CD8-positive, alpha-beta memory T cell (primary cell): ENCODE data around the gene EXT2. TPM values are rescaled to one million over a fixed set of nuclear protein-coding genes. Genes with fewer than 3 reads are reported as not detected.

Experiments
- CTCF ChIA-PET: fragments of 350-600 bp; sonication (Branson Sonifier 250); formaldehyde crosslinking; loops from one replicate; lab custom pipeline; 2021; ENCODE audit warnings: antibody characterized with exemption; lab: Charles Lee
- POLR2A ChIA-PET: fragments of 350-600 bp; sonication (Branson Sonifier 250); formaldehyde crosslinking; loops from one replicate; lab custom pipeline; 2021; ENCODE audit warnings: antibody characterized with exemption; lab: Charles Lee
- DNase-seq, 5 donors: peaks; one replicate each; pipeline versions ENCODE4 v3.0.0 to v3.0.0-alpha.2; 2020 to 2022; ENCODE audit warnings: mixed read lengths in 1 of 5
- H3K27ac ChIP-seq: one replicate; pipeline ENCODE4 v1.7.0; 2013; ENCODE audit warnings: low read depth, mild to moderate bottlenecking, low read length, moderate library complexity
- H3K27me3 ChIP-seq: 2 replicates; pipeline ENCODE4 v1.7.0; 2013; ENCODE audit warnings: low read length, mild to moderate bottlenecking; ENCODE audit not compliant: insufficient read depth, poor library complexity, severe bottlenecking
- H3K36me3 ChIP-seq: 2 replicates; pipeline ENCODE4 v1.7.0; 2013; ENCODE audit warnings: mild to moderate bottlenecking, low read length, moderate library complexity; ENCODE audit not compliant: insufficient read depth
- H3K4me1 ChIP-seq: 2 replicates; pipeline ENCODE4 v1.7.0; 2013; ENCODE audit warnings: mild to moderate bottlenecking, low read length, moderate library complexity; ENCODE audit not compliant: insufficient read depth
- H3K4me3 ChIP-seq: 2 replicates; pipeline ENCODE4 v1.7.0; 2013; ENCODE audit warnings: mild to moderate bottlenecking, low read length
- H3K9me3 ChIP-seq: 2 replicates; pipeline ENCODE4 v1.7.0; 2013; ENCODE audit warnings: mild to moderate bottlenecking, low read length
- H3K27ac Mint-ChIP-seq, 8 donors: one replicate each; pipeline ENCODE4 v1.8.0; 2020 to 2021; ENCODE audit warnings: mixed read lengths in 8 of 8, mild to moderate bottlenecking in 6 of 8, inconsistent platforms in 3 of 8, moderate library complexity in 3 of 8
- H3K27me3 Mint-ChIP-seq, 2 donors: one replicate each; pipeline ENCODE4 v1.8.0; 2020 to 2021; ENCODE audit warnings: mixed read lengths in 2 of 2, mild to moderate bottlenecking in 1 of 2, moderate library complexity in 1 of 2
- H3K36me3 Mint-ChIP-seq, 3 donors: one replicate each; pipeline ENCODE4 v1.8.0; 2020 to 2021; ENCODE audit warnings: mixed read lengths in 3 of 3, inconsistent platforms in 1 of 3, mild to moderate bottlenecking in 1 of 3
- H3K4me1 Mint-ChIP-seq, 3 donors: one replicate each; pipeline ENCODE4 v1.8.0; 2020 to 2021; ENCODE audit warnings: mixed read lengths in 3 of 3, inconsistent platforms in 1 of 3, mild to moderate bottlenecking in 1 of 3
- H3K4me3 Mint-ChIP-seq, 7 donors: one replicate each; pipeline ENCODE4 v1.8.0; 2020 to 2021; ENCODE audit warnings: mixed read lengths in 7 of 7, mild to moderate bottlenecking in 6 of 7, moderate library complexity in 4 of 7, inconsistent platforms in 2 of 7
- H3K9me3 Mint-ChIP-seq, 5 donors: one replicate each; pipeline ENCODE4 v1.8.0; 2020 to 2022; ENCODE audit warnings: mixed read lengths in 5 of 5, mild to moderate bottlenecking in 3 of 5, moderate library complexity in 2 of 5, inconsistent platforms in 1 of 5
- polyA plus RNA-seq: library from polyadenylated mRNA; unstranded; fragments of 300-500 nt; fragmentation: Illumina TruSeq; gene quantifications from one replicate; pipeline ENCODE4 v1.2.3, GENCODE V29; 2021
- total RNA-seq, 2 experiments: library from RNA; stranded (reverse); gene quantifications; one replicate each; pipeline ENCODE4 v1.2.3, GENCODE V29; 2021

EXT2 gene
- total and polyA plus RNA-seq, 3 experiments from 2014 or later, result 37.4 to 46.6 (median 38.5) TPM

DNA sequence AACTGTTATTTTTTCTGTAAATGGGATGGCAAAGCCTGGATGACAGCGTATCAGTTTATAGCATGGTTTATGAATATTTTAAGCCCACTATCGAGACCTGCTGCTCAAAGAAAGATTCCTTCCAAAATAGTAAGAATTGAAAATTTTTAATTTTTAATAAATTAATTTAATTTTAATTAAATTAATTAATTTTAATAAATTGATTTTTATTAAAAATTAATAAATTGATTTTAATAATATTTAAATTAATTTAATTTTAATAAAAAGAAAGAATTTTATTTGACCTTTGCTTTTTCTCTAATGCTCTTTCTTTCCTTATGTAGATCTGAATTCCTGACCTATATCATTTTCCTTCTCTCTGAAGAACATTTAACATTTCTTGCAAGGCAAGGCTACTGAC, 62.9 kb downstream of the EXT2 start:
- no peak for DNase-seq
- no peak overlapping the region for H3K27ac ChIP-seq
- Mint-ChIP-seq H3K4me1 (peaks cover 13 to 22% (median 21%) of the 10 kb centered on the region in 3 donors), H3K9me3 (peaks cover 0 to 2% (median 0%) of the 10 kb centered on the region in 5 donors), H3K27ac (no peak overlapping the region), H3K36me3 (peaks cover 19 to 42% (median 28%) of the 10 kb centered on the region in 3 donors), H3K27me3 (no peaks in the 10 kb centered on the region), H3K4me3 (no peak overlapping the region)
- no peaks in the 10 kb centered on the region for H3K9me3 ChIP-seq
- no peaks in the 10 kb centered on the region for H3K36me3 ChIP-seq
- H3K27me3 ChIP-seq, result no peaks in the 10 kb centered on the region
- no peak overlapping the region for H3K4me3 ChIP-seq
- H3K4me1 ChIP-seq, result no peaks in the 10 kb centered on the region
- POLR2A ChIA-PET, result no interaction called here
- CTCF ChIA-PET, result no interaction called here

DNA sequence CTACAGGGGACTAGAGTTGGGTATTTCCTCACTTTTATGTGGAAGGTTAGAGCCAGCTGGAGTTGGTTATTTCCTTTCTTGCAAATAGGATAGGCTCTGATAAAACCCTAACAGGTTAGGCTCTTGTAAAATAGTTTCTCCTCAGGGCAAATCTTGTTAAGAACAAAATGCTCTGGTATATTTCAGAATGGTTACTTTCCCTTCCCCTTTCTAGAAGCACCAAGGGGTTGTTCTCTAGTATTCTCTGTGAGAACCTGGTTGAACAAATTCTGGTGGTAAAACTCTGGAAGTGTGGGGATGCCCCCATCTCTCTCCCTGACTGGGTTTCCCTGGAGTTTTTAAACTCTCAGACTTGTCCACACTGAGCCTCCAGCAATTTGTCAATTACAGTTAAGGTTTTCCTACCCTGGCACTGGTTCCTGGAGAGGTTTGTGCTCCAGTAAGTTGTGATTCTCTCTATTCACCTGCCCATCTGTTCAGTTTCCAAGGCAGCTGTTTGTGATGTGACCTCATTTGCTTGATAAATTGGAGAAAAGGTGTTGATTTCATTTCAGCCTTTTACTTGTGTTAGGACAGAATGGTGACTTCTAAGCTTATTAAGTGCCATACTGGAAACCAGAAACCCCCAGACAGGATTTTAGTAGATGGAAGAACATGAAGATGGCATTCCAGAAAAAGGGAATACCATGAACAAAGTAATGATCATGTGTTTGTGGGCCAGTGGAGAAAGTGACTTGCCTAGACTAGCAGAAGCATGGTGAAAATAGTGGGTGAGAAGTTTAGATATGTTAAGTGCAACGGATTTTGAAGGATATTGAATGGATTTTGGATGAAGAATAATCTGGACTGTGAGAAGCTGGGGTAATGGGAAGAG, 64.6 kb downstream of the EXT2 start:
- H3K4me3 Mint-ChIP-seq, result no peak overlapping the region
- CTCF ChIA-PET, result no interaction called here

DNA sequence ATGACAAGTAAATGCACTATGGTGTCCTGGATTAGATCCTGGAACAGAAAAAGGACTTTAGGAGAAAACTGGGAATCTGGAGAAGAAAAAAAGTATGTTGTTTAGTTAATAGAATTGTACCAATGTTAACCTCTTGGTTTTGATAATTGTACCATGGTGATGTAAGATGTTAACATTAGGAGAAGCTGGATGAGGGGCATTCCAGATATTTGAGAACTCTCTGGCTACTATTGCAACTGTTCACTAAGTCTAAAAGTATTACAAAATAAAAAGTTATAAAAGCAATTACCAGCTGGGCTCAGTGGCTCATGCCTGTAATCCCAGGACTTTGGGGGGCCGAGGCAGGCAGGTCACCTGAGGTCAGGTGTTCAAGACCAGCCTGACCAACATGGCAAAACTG, 66.5 kb downstream of the EXT2 start:
- Histone ChIP-seq H3K27ac (no peak overlapping the region), H3K36me3 (no peaks in the 10 kb centered on the region), H3K4me3 (no peak overlapping the region), H3K4me1 (no peaks in the 10 kb centered on the region), H3K27me3 (no peaks in the 10 kb centered on the region), H3K9me3 (no peaks in the 10 kb centered on the region)
- no peak for DNase-seq
- Mint-ChIP-seq H3K27ac (no peak overlapping the region), H3K27me3 (no peaks in the 10 kb centered on the region), H3K4me1 (peaks cover 12 to 18% (median 17%) of the 10 kb centered on the region in 3 donors), H3K4me3 (no peak overlapping the region), H3K36me3 (peaks cover 7 to 20% (median 10%) of the 10 kb centered on the region in 3 donors), H3K9me3 (no peaks in the 10 kb centered on the region)
- POLR2A ChIA-PET, result no interaction called here
- CTCF ChIA-PET, result interaction anchor here (0.7 kb wide), 1 partner anchor 161 kb away, joined by 3 read pairs; no protein-coding TSS in a partner anchor

More for the DNA sequence above, 64.6 kb downstream of the EXT2 start:
- no peaks in the 10 kb centered on the region for H3K9me3 Mint-ChIP-seq
- DNase-seq, result no peak
- no peaks in the 10 kb centered on the region for H3K27me3 Mint-ChIP-seq
- H3K27ac ChIP-seq, result no peak overlapping the region
- POLR2A ChIA-PET, result no interaction called here
- no peak overlapping the region for H3K4me3 ChIP-seq
- H3K36me3 ChIP-seq, result no peaks in the 10 kb centered on the region
- H3K9me3 ChIP-seq, result no peaks in the 10 kb centered on the region
- H3K27ac Mint-ChIP-seq, result no peak overlapping the region
- no peaks in the 10 kb centered on the region for H3K27me3 ChIP-seq
- peaks cover 18 to 33% (median 19%) of the 10 kb centered on the region in 3 donors for H3K36me3 Mint-ChIP-seq
- H3K4me1 ChIP-seq, result no peaks in the 10 kb centered on the region
- peaks cover 12 to 22% (median 18%) of the 10 kb centered on the region in 3 donors for H3K4me1 Mint-ChIP-seq

GRCh38 chr11:44162662-44163061, 67.2 kb downstream of the EXT2 start:
- Mint-ChIP-seq H3K36me3 (peaks cover 5 to 17% (median 7%) of the 10 kb centered on the region in 3 donors), H3K4me1 (peaks cover 12 to 18% (median 17%) of the 10 kb centered on the region in 3 donors), H3K9me3 (no peaks in the 10 kb centered on the region), H3K4me3 (no peak overlapping the region), H3K27me3 (no peaks in the 10 kb centered on the region), H3K27ac (no peak overlapping the region)
- no peaks in the 10 kb centered on the region for H3K27me3 ChIP-seq
- H3K36me3 ChIP-seq, result no peaks in the 10 kb centered on the region
- H3K27ac ChIP-seq, result no peak overlapping the region
- ChIA-PET CTCF (interaction anchor here (0.7 kb wide), 1 partner anchor 161 kb away, joined by 3 read pairs; no protein-coding TSS in a partner anchor), POLR2A (no interaction called here)
- no peak overlapping the region for H3K4me3 ChIP-seq
- no peaks in the 10 kb centered on the region for H3K9me3 ChIP-seq
- H3K4me1 ChIP-seq, result no peaks in the 10 kb centered on the region
- no peak for DNase-seq

DNA sequence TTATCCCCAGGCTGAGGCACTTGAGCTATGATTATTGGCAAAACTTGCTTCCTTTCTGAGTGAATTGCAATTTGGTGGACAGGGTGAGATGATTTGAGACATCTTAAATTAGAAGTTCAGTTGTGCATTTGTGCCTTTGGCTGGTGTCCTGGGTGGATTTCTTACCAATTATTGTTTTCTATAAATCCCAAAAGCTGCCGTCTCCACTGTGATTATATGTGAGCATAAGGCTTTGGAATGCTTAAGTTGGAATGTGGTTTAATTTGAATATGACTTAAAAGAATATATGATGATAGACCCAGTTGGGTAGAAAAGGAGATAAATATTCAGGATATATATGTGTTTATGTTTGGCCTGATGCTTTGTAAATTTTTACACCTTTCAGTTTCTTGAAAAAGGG, 70.0 kb downstream of the EXT2 start:
- Histone ChIP-seq H3K27me3 (no peaks in the 10 kb centered on the region), H3K36me3 (no peaks in the 10 kb centered on the region), H3K9me3 (no peaks in the 10 kb centered on the region), H3K27ac (no peak overlapping the region), H3K4me1 (no peaks in the 10 kb centered on the region), H3K4me3 (no peak overlapping the region)
- H3K4me1 Mint-ChIP-seq, result peaks cover 4% of the 10 kb centered on the region in 3 donors
- ChIA-PET POLR2A (no interaction called here), CTCF (interaction anchor here (1.5 kb wide), 1 partner anchor 12 kb away, joined by 3 read pairs; no protein-coding TSS in a partner anchor)
- no peaks in the 10 kb centered on the region for H3K27me3 Mint-ChIP-seq
- DNase-seq, result no peak
- no peaks in the 10 kb centered on the region for H3K9me3 Mint-ChIP-seq
- peaks cover 0 to 4% (median 3%) of the 10 kb centered on the region in 3 donors for H3K36me3 Mint-ChIP-seq
- H3K27ac Mint-ChIP-seq, result no peak overlapping the region
- no peak overlapping the region for H3K4me3 Mint-ChIP-seq

- Mint-ChIP-seq H3K4me3 (no peak overlapping the region), H3K27me3 (no peaks in the 10 kb centered on the region), H3K9me3 (no peaks in the 10 kb centered on the region), H3K4me1 (peaks cover 0 to 2% (median 0%) of the 10 kb centered on the region in 3 donors), H3K36me3 (peaks cover 0 to 12% (median 5%) of the 10 kb centered on the region in 3 donors), H3K27ac (no peak overlapping the region)
- Histone ChIP-seq H3K4me1 (no peaks in the 10 kb centered on the region), H3K27me3 (no peaks in the 10 kb centered on the region), H3K9me3 (no peaks in the 10 kb centered on the region), H3K36me3 (no peaks in the 10 kb centered on the region), H3K4me3 (no peak overlapping the region), H3K27ac (no peak overlapping the region)
- ChIA-PET CTCF (no interaction called here), POLR2A (no interaction called here)
- no peak for DNase-seq
Observed at GRCh38 chr11:44167046-44167445, 71.6 kb downstream of the EXT2 start.

DNA sequence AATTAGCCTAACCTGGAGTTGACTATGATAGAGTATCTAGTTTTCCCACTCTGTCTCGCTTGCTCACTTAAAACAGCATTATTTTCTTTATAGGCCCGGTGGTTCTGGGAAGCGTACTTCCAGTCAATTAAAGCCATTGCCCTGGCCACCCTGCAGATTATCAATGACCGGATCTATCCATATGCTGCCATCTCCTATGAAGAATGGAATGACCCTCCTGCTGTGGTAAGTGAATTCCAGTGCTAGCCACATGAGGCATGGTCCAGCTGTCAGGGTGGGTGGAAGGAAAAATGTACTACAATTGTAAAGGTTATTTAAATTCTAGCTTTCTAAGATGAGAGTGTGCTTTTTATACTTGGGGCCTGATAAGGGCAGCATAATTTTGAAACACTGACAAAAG, 76.0 kb downstream of the EXT2 start:
- Mint-ChIP-seq H3K27me3 (no peaks in the 10 kb centered on the region), H3K4me3 (no peak overlapping the region), H3K27ac (no peak overlapping the region), H3K36me3 (peaks cover 6 to 34% (median 12%) of the 10 kb centered on the region in 3 donors), H3K4me1 (peaks cover 3 to 12% (median 4%) of the 10 kb centered on the region in 3 donors), H3K9me3 (no peaks in the 10 kb centered on the region)
- Histone ChIP-seq H3K27ac (no peak overlapping the region), H3K4me1 (no peaks in the 10 kb centered on the region), H3K4me3 (no peak overlapping the region), H3K36me3 (peaks cover 5% of the 10 kb centered on the region), H3K9me3 (no peaks in the 10 kb centered on the region), H3K27me3 (no peaks in the 10 kb centered on the region)
- no peak for DNase-seq
- POLR2A ChIA-PET, result no interaction called here
- CTCF ChIA-PET, result interaction anchor here (1.3 kb wide), 1 partner anchor 41 kb away, joined by 3 read pairs; no protein-coding TSS in a partner anchor

- no peaks in the 10 kb centered on the region for H3K9me3 Mint-ChIP-seq
- peaks cover 3 to 15% (median 4%) of the 10 kb centered on the region in 3 donors for H3K4me1 Mint-ChIP-seq
- Histone ChIP-seq H3K9me3 (no peaks in the 10 kb centered on the region), H3K4me1 (no peaks in the 10 kb centered on the region), H3K36me3 (peaks cover 5% of the 10 kb centered on the region), H3K27me3 (no peaks in the 10 kb centered on the region), H3K27ac (no peak overlapping the region), H3K4me3 (no peak overlapping the region)
- no peak overlapping the region for H3K4me3 Mint-ChIP-seq
- POLR2A ChIA-PET, result no interaction called here
- DNase-seq, result no peak
- peak overlapping the region in 1 of 8 donors; percentile 58 for H3K27ac Mint-ChIP-seq
- H3K27me3 Mint-ChIP-seq, result no peaks in the 10 kb centered on the region
- CTCF ChIA-PET, result no interaction called here
- peaks cover 6 to 34% (median 12%) of the 10 kb centered on the region in 3 donors for H3K36me3 Mint-ChIP-seq
Observed at GRCh38 chr11:44172966-44173365, 77.5 kb downstream of the EXT2 start.
